ENCODE results near the gene PLCB1.
A peak's percentile ranks its signal among the peaks of the same experiment; 100 is the strongest.

The PLCB1 gene

DNA sequence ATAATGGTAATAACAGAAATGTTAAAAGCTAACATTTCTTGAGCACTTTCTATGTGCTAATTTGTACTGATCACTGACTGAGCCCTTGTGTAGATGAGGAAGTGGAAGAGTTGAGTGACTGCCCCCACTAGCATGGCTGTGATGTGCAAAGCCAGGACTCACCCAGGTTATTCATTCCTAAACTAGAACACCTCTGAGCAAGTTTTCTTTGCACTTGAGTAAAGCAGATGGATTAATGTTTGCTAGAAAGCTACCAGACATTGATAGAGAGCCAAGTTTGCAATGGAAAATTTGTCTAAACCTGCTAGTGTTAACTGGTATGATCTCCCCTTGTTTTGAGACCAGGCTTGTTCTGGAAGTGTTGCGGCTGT is 469.5 kb downstream of the PLCB1 start:
- Histone ChIP-seq H3K27ac (peak overlapping the region; percentile 2), H3K9me3 (no peaks in the 10 kb centered on the region), H3K4me1 (ENCODE audit: control insufficient read depth in 1 of 2, insufficient read depth in 1 of 2, low read depth in 1 of 2, low read length in 1 of 2) (peaks cover 8 to 20% of the 10 kb centered on the region in 2 experiments), H3K4me3 (ENCODE audit: low read depth in 1 of 2, low read length in 1 of 2) (no peak overlapping the region), H3K27me3 (no peaks in the 10 kb centered on the region), H3K36me3 (no peaks in the 10 kb centered on the region)
- no peak for TF ChIP-seq CTCF (IDR thresholded peaks at IDR 0.05)

GRCh38 chr20:8602389-8603116 is 470.5 kb downstream of the PLCB1 start:
- Histone ChIP-seq H3K4me1 (ENCODE audit: control insufficient read depth in 1 of 2, insufficient read depth in 1 of 2, low read depth in 1 of 2, low read length in 1 of 2) (peaks cover 8 to 20% of the 10 kb centered on the region in 2 experiments), H3K4me3 (ENCODE audit: low read depth in 1 of 2, low read length in 1 of 2) (peak overlapping the region in 1 of 2 experiments; percentile 31), H3K36me3 (no peaks in the 10 kb centered on the region), H3K27ac (peak overlapping the region; percentile 64), H3K27me3 (no peaks in the 10 kb centered on the region), H3K9me3 (no peaks in the 10 kb centered on the region)
- TF ChIP-seq CTCF (IDR thresholded peaks at IDR 0.05), result no peak

DNA sequence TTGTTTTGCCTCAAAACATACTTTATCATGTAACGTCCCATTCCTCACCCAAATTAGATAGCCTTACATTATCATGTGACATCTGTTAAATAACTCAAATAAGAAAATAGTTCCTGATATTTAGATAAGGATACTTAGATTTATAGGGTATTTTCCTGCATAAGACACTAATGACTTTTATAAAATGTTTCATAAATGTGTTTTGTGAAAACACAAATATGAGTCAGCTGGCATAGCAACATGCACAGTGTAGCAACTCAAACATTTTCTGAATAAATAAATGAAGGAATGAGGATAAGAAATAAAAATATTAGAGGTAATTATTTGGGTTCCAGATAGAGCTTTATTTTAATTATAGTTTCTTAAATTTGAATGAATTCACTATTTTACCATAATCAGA is 476.4 kb downstream of the PLCB1 start:
- H3K27ac ChIP-seq, result no peak overlapping the region
- no peaks in the 10 kb centered on the region for H3K27me3 ChIP-seq
- H3K9me3 ChIP-seq, result no peaks in the 10 kb centered on the region
- TF ChIP-seq CTCF (IDR thresholded peaks at IDR 0.05), result no peak
- no peak overlapping the region for H3K4me3 ChIP-seq (ENCODE audit: low read depth in 1 of 2, low read length in 1 of 2)
- no peaks in the 10 kb centered on the region for H3K36me3 ChIP-seq
- H3K4me1 ChIP-seq (ENCODE audit: control insufficient read depth in 1 of 2, insufficient read depth in 1 of 2, low read depth in 1 of 2, low read length in 1 of 2), result peaks cover 0 to under 1% of the 10 kb centered on the region in 2 experiments

DNA sequence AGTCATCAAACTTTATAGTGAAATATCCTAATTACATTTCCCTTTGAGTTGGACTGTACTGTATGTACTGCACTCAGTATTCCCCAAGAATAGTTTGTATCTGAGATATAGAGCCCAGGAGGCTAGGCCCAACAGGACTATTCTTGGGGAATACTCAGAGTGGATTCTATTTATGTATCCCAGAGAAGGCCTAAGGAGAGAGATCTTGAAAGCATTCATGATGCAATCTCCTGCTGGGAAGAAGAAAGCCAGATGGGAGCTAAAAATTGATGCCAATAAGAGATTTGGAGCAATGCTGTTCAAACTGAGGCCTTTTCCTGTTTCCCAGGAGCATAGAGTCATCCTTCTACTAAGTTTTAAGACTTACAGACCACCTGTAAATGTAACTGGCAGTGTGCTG is 484.7 kb downstream of the PLCB1 start:
- no peaks in the 10 kb centered on the region for H3K27me3 ChIP-seq
- H3K9me3 ChIP-seq, result no peaks in the 10 kb centered on the region
- H3K4me1 ChIP-seq (ENCODE audit: control insufficient read depth in 1 of 2, insufficient read depth in 1 of 2, low read depth in 1 of 2, low read length in 1 of 2), result no peaks in the 10 kb centered on the region
- no peak overlapping the region for H3K4me3 ChIP-seq (ENCODE audit: low read depth in 1 of 2, low read length in 1 of 2)
- no peak for TF ChIP-seq CTCF (IDR thresholded peaks at IDR 0.05)
- H3K27ac ChIP-seq, result no peak overlapping the region
- no peaks in the 10 kb centered on the region for H3K36me3 ChIP-seq

DNA sequence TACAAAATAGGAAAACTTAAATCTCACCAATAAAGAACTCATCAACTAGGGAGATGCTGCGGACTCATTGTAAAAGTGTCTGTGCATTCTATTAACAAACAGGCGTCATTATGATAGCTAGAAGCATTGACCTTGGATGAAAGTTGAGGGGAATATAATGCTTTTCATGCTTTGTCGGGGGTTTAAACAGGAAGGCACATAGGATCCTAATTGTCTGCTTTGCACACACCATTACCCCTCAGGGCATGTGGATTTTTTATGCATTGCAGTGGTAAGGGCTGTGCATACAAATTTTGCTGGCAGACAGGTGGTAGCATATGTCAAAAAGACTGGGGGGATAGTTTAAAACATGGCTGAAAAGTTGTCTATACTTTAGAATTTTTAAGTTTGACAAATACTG is 488.9 kb downstream of the PLCB1 start:
- Histone ChIP-seq H3K27me3 (no peaks in the 10 kb centered on the region), H3K4me3 (ENCODE audit: low read depth in 1 of 2, low read length in 1 of 2) (no peak overlapping the region), H3K9me3 (no peaks in the 10 kb centered on the region), H3K27ac (no peak overlapping the region), H3K4me1 (ENCODE audit: control insufficient read depth in 1 of 2, insufficient read depth in 1 of 2, low read depth in 1 of 2, low read length in 1 of 2) (no peaks in the 10 kb centered on the region), H3K36me3 (no peaks in the 10 kb centered on the region)
- no peak for TF ChIP-seq CTCF (IDR thresholded peaks at IDR 0.05)

All from neutrophil (primary cell).